Measurements from ENCODE around the gene SLC13A1. TPM values are rescaled to one million over a fixed set of nuclear protein-coding genes. Genes with fewer than 3 reads are reported as not detected.

SLC13A1 gene
- total and polyA plus RNA-seq, 4 donors, result not detected

Other genes with a start within 250 kb of the SLC13A1 start
- gene TAS2R16, start 204.3 kb downstream of the SLC13A1 start, total RNA-seq, result not detected
- not detected for gene TAS2R16, start 204.3 kb downstream of the SLC13A1 start, polyA plus RNA-seq

All from aorta (tissue), 4 donors.